PC-3 (cell line): Measurements from ENCODE around the gene PLAAT3. TPM values are rescaled to one million over a fixed set of nuclear protein-coding genes. Genes with fewer than 3 reads are reported as not detected.

Source experiments
- ATAC-seq: fragments of 200-7000 bp; cut with Tn5 transposase; 2 replicates; pipeline ENCODE4 v1.9.1; 2020; ENCODE audit warnings: mild to moderate bottlenecking, moderate library complexity
- BruUV-seq: library from RNA; stranded (reverse); fragments of 400-500 nt; replicated peaks from 2 replicates; lab custom pipeline; 2021; lab: Mats Ljungman, UMichigan
- CTCF ChIA-PET: fragments of 300-600 bp; sonication (Branson Sonifier 250); formaldehyde crosslinking; loops from one replicate; lab custom pipeline; 2022; ENCODE audit warnings: antibody characterized with exemption; lab: Charles Lee
- POLR2A ChIA-PET: fragments of 300-600 bp; sonication (Branson Sonifier 250); formaldehyde crosslinking; loops from one replicate; lab custom pipeline; 2022; ENCODE audit warnings: antibody characterized with exemption; ENCODE audit not compliant: unreplicated experiment; lab: Charles Lee
- DNase-seq: peaks from one replicate; pipeline ENCODE4 v3.0.0-alpha.2; 2015
- H2AFZ ChIP-seq: fragments of 300-600 bp; sonication (generic); 2 replicates; pipeline ENCODE4 v1.6.0; 2016; ENCODE audit warnings: antibody characterized with exemption, low read length
- H3F3A ChIP-seq: fragments of 300-600 bp; sonication (generic); one replicate; pipeline ENCODE4 v1.6.0; 2017; ENCODE audit warnings: antibody characterized with exemption, low read length, control low read depth, mild to moderate bottlenecking; ENCODE audit not compliant: unreplicated experiment
- H3K27ac ChIP-seq: fragments of 300-600 bp; sonication (generic); 2 replicates; pipeline ENCODE4 v1.5.1; 2016; ENCODE audit warnings: mild to moderate bottlenecking, low read length
- H3K27me3 ChIP-seq: fragments of 300-600 bp; sonication (generic); 2 replicates; pipeline ENCODE4 v1.6.1; 2016; ENCODE audit warnings: low read length, mixed read lengths
- H3K36me3 ChIP-seq: fragments of 300-600 bp; sonication (generic); 2 replicates; pipeline ENCODE4 v1.6.1; 2016; ENCODE audit warnings: low read depth, mixed run types, low read length, mixed read lengths
- H3K4me1 ChIP-seq: fragments of 300-600 bp; sonication (generic); 2 replicates; pipeline ENCODE4 v1.5.1; 2016; ENCODE audit warnings: low read length; ENCODE audit not compliant: insufficient read depth
- H3K4me2 ChIP-seq: fragments of 300-600 bp; sonication (generic); 2 replicates; pipeline ENCODE4 v1.6.0; 2016; ENCODE audit warnings: low read length
- H3K4me3 ChIP-seq: fragments of 300-600 bp; sonication (generic); 2 replicates; pipeline ENCODE4 v1.5.1; 2016; ENCODE audit warnings: mild to moderate bottlenecking, low read length, mixed read lengths
- H3K79me2 ChIP-seq: fragments of 300-600 bp; sonication (generic); 2 replicates; pipeline ENCODE4 v1.6.1; 2017; ENCODE audit warnings: low read length, mixed read lengths
- H3K9ac ChIP-seq: fragments of 300-600 bp; sonication (generic); 2 replicates; pipeline ENCODE4 v1.6.0; 2016; ENCODE audit warnings: mild to moderate bottlenecking, low read length
- H3K9me2 ChIP-seq: fragments of 300-600 bp; sonication (generic); replicated peaks from 2 replicates; pipeline ENCODE4 v1.6.1; 2016; ENCODE audit warnings: mixed run types, low read length, mixed read lengths
- H3K9me3 ChIP-seq: fragments of 300-600 bp; sonication (generic); 2 replicates; pipeline ENCODE4 v1.6.1; 2016; ENCODE audit warnings: low read length, mixed read lengths
- H4K20me1 ChIP-seq: fragments of 300-600 bp; sonication (generic); 2 replicates; pipeline ENCODE4 v1.6.1; 2016; ENCODE audit warnings: low read length, mixed read lengths
- EZH2 ChIP-seq: fragments of 300-600 bp; sonication (generic); IDR thresholded peaks from one replicate; pipeline ENCODE4 v1.6.1; 2017; ENCODE audit warnings: antibody characterized with exemption, mild to moderate bottlenecking, low read length; ENCODE audit not compliant: unreplicated experiment
- EZH2phosphoT487 ChIP-seq: fragments of 300-600 bp; sonication (generic); IDR thresholded peaks from 2 replicates; pipeline ENCODE4 v1.6.1; 2018; ENCODE audit warnings: mild to moderate bottlenecking, antibody characterized with exemption, low read length, borderline replicate concordance
- intact Hi-C: fragments of 100-400 bp; cut with micrococcal nuclease; formaldehyde crosslinking; loops from 2 replicates; pipeline ENCODE4 v1.9.0; 2023
- total RNA-seq: library from RNA; depleted of rRNA; stranded (reverse); fragments of >200 nt; gene quantifications from 2 replicates; pipeline ENCODE4 v1.2.3, GENCODE V29; 2014
- TF ChIP-seq, protein P1 (sequence below): fragments of 300-600 bp; sonication (generic); conservative IDR thresholded peaks from 2 replicates; pipeline ENCODE4 v1.5.1; 2017; ENCODE audit warnings: antibody characterized with exemption, low read depth, mild to moderate bottlenecking, low read length

PLAAT3 gene
- total RNA-seq, 1 experiment from 2014 or later: 69.0 TPM

DNA sequence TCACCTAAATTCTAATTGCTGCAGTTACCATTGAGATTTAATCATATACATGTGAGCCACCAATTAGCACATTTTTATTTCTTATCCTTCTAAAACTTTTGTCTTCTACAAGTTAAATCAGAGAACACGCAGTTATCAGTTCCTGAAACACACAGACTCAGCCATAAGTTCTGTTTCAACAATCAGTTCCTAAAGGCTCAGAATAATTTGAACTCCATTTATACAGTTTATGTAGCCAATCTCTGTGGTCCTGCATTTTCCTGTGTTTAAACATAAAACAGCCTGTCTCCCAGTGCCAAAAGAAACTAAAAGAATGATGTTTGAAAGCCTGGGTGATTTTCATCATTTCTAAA is 2.9 kb downstream of the PLAAT3 start:
- Histone ChIP-seq H2AFZ (no peak overlapping the region), H3K36me3 (no peaks in the 10 kb centered on the region), H3K9me3 (no peaks in the 10 kb centered on the region), H4K20me1 (no peaks in the 10 kb centered on the region), H3K4me1 (peaks cover 4% of the 10 kb centered on the region; the same call in 1 of the 2 replicates), H3K79me2 (peaks cover 62% of the 10 kb centered on the region), H3K9ac (no peak overlapping the region), H3K27me3 (no peaks in the 10 kb centered on the region), H3K4me3 (no peak overlapping the region), H3F3A (no peaks in the 10 kb centered on the region), H3K4me2 (no peak overlapping the region; the same call in 1 of the 2 replicates), H3K9me2 (no peaks in the 10 kb centered on the region), H3K27ac (no peak overlapping the region)
- no TSS peak for BruUV-seq
- ATAC-seq (no peak), DNase-seq (no peak)
- intact Hi-C loops: loop anchor here (5.0 kb wide), 1 partner anchor 44 kb away; no protein-coding TSS in a partner anchor
- TF ChIP-seq, protein P1, sequence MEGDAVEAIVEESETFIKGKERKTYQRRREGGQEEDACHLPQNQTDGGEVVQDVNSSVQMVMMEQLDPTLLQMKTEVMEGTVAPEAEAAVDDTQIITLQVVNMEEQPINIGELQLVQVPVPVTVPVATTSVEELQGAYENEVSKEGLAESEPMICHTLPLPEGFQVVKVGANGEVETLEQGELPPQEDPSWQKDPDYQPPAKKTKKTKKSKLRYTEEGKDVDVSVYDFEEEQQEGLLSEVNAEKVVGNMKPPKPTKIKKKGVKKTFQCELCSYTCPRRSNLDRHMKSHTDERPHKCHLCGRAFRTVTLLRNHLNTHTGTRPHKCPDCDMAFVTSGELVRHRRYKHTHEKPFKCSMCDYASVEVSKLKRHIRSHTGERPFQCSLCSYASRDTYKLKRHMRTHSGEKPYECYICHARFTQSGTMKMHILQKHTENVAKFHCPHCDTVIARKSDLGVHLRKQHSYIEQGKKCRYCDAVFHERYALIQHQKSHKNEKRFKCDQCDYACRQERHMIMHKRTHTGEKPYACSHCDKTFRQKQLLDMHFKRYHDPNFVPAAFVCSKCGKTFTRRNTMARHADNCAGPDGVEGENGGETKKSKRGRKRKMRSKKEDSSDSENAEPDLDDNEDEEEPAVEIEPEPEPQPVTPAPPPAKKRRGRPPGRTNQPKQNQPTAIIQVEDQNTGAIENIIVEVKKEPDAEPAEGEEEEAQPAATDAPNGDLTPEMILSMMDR: no peak
- TF ChIP-seq EZH2phosphoT487 (no peak), EZH2 (no peak)
- CTCF ChIA-PET: no interaction called here
- POLR2A ChIA-PET: no interaction called here

DNA sequence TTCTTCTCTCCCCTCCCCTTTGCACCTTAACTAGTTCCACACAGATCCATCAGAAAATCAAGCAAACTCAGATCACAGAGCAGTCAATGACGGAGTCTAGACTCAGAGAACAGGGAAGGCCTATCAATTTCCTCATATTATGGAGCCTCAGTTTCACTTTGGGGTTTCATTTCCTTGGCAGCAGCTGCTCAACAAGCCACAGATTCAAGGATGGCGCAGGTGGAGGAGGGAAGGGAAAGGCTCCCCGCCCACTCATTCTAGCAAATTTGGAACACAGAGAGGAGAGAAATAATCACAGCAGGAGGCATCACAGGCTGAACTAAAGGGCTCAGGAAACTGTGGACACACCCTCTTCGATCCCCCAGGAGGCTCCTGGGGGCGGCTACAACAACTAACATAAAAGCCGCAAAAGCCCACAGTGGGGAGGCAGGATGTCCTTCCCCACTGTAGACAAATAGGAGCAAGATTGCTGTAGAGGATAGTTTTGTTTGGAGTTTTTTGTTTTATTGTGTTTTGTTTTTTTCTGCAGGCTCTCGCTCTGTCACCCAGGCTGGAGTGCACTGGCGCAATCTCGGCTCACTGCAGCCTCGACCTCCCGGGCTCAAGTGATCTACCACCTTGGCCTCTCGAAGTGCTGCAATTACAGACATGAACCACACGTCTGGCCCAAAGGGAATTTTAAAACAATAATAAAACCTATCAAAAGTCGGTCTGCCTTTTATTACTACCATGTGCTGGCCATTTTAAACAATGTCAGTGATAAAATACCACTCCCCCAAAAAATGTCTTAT is 3.4 kb downstream of the PLAAT3 start:
- no peak for TF ChIP-seq EZH2phosphoT487
- TF ChIP-seq EZH2: no peak
- TF ChIP-seq, protein P1: no peak
- Histone ChIP-seq H3K79me2 (peaks cover 66% of the 10 kb centered on the region), H3K27me3 (no peaks in the 10 kb centered on the region), H3K9me3 (no peaks in the 10 kb centered on the region), H4K20me1 (no peaks in the 10 kb centered on the region), H3K27ac (no peak overlapping the region), H3K4me3 (no peak overlapping the region), H3K4me2 (no peak overlapping the region), H3K36me3 (no peaks in the 10 kb centered on the region), H3K9me2 (no peaks in the 10 kb centered on the region), H3K9ac (no peak overlapping the region), H2AFZ (no peak overlapping the region), H3F3A (no peaks in the 10 kb centered on the region), H3K4me1 (peaks cover 4% of the 10 kb centered on the region; the same call in 1 of the 2 replicates)
- intact Hi-C loops: loop anchor here (5.0 kb wide), 1 partner anchor 43 kb away; no protein-coding TSS in a partner anchor
- BruUV-seq: no TSS peak
- ChIA-PET CTCF (no interaction called here), POLR2A (no interaction called here)
- ATAC-seq: no peak
- no peak for DNase-seq

DNA sequence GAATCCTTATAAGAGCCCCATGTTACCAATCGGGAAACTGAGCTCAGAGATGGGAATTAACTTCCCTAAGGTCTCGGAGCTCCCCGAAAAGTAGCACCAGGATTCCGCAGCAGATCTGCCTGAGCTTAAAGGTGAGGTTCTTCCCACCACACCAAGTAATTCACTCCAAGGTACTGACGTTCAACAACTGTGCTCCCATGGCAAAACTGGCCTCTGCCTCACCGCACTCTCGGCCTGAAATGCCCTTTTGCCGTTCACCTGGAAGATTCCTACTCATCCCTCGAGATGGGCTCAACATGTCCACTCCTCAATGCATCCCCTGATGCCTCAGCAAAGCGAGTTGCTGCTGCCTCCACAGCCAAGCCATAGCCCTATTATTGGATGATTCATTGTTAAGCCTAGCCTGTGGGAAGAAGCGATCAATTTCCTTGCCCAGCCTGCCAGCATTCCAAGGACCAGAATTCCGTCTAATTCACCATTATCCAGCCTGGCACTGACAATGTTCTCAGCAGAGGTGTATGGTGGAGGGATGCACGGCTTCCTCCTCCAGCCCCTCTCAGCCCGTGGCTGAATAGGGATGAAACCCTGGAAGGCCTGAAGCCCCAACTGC is 4.2 kb downstream of the PLAAT3 start:
- BruUV-seq: no TSS peak
- CTCF ChIA-PET: interaction anchor here (0.6 kb wide), 1 partner anchor 17 kb away, joined by 3 read pairs; no protein-coding TSS in a partner anchor
- H4K20me1 ChIP-seq: no peaks in the 10 kb centered on the region
- no peak overlapping the region for H2AFZ ChIP-seq
- peaks cover 4% of the 10 kb centered on the region; the same call in 1 of the 2 replicates for H3K4me1 ChIP-seq
- no peak for DNase-seq
- no peak overlapping the region for H3K4me3 ChIP-seq
- no peak overlapping the region for H3K27ac ChIP-seq
- no peak for ATAC-seq
- peaks cover 71% of the 10 kb centered on the region for H3K79me2 ChIP-seq
- POLR2A ChIA-PET: no interaction called here
- H3K36me3 ChIP-seq: no peaks in the 10 kb centered on the region
- H3K27me3 ChIP-seq: no peaks in the 10 kb centered on the region
- no peak overlapping the region for H3K4me2 ChIP-seq
- TF ChIP-seq EZH2 (no peak), EZH2phosphoT487 (no peak)
- TF ChIP-seq, protein P1: no peak
- no peak overlapping the region for H3K9ac ChIP-seq
- intact Hi-C loops: loop anchor here (5.0 kb wide), 1 partner anchor 43 kb away; no protein-coding TSS in a partner anchor
- no peaks in the 10 kb centered on the region for H3K9me3 ChIP-seq
- H3K9me2 ChIP-seq: no peaks in the 10 kb centered on the region
- H3F3A ChIP-seq: no peaks in the 10 kb centered on the region
